Erythroblast (primary cell): ENCODE results near the gene AMPD2.

ENCODE experiments used
- GATA1 ChIP-seq: IDR thresholded peaks from 2 replicates; pipeline ENCODE4 v1.6.1; 2011; ENCODE audit warnings: low read depth, mild to moderate bottlenecking, control low read depth, low read length, moderate library complexity
- POLR2A ChIP-seq: IDR thresholded peaks from 2 replicates; pipeline ENCODE4 v1.6.1; 2011; ENCODE audit warnings: mild to moderate bottlenecking, low read length

DNA sequence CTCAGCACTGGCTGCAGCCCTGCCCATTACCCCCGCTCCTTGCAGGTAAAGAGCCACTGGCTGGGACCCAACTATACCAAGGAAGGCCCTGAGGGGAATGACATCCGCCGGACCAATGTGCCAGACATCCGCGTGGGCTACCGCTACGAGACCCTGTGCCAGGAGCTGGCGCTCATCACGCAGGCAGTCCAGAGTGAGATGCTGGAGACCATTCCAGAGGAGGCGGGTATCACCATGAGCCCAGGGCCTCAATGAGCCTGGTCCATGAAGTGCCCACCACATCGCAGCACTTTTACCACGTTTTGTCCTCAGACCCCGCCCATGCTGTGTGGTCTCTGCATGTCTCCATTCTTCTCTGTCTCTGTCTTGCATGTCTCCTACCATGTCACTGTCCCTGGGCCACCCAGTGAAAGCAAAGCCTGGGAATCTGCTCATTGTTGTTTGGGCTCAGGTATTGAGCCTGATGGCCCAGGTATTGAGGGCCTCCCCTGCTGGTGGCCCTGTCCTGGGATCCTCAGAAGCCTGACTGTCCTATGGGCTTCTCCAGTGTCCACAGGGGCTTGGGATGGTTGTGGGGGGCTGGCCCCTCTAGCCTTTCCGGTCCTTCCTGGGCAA, 11.4 kb downstream of the AMPD2 start:
- TF ChIP-seq POLR2A (no peak), GATA1 (no peak)
